HT1080 (cell line): ENCODE data around the gene CCT8L2. TPM values are rescaled to one million over a fixed set of nuclear protein-coding genes. Genes with fewer than 3 reads are reported as not detected.
"Not testable (repeated sequence)": the region's sequence is repeated elsewhere in the genome, so short reads cannot be mapped to it uniquely, and the experiment has no call there.

ENCODE experiments used
- DNase-seq: peaks from one replicate; pipeline ENCODE4 v3.0.0-alpha.2; 2015; ENCODE audit warnings: low read depth
- total RNA-seq: library from RNA; depleted of rRNA; stranded (reverse); fragments of >200 nt; shearing (Covaris generic); gene quantifications from 2 replicates; pipeline ENCODE4 v1.2.3, GENCODE V29; 2014; rRNA removed

The CCT8L2 gene
- total RNA-seq, 1 experiment from 2014 or later: not detected

DNA sequence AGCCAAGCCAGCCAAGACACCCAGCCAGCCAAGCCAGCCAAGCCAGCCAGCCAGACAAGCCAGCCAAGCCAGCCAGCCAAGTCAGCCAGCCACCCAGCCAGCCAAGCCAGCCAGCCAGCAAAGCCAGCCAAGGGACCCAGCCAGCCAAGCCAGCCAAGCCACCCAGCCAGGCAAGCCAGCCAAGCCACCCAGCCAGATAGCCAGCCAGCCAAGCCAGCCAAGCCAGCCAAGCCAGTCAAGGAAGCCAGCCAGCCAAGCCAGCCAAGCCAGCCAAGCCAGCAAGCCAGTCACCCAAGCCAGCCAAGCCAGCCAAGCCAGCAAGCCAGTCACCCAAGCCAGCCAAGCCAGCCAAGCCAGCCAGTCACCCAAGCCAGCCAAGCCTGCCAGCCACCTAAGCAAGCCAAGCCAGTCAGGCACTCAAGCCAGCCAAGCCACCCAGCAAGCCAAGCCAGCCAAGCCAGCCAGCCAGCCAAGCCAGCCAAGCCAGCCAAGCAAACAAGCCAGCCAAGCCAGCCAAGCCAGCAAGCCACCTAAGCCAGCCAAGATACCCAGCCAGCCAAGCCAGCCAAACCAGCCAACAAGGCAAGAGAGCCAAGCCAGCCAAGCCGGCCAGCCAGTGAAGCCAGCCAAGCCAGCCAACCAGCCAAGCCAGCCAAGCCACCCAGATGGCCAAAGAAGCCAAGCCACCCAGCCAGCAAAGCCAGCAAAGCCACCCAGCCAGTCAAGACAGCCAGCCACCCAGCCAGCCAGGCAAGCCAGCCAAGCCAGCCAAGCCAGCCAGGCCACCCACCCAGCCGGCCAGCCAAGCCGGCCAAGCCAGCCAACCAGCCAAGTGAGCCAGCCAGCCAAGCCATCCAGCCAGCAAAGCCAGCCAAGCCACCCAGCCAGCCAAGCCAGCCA lies 33.3 kb downstream of the CCT8L2 start:
- DNase-seq: no peak

DNA sequence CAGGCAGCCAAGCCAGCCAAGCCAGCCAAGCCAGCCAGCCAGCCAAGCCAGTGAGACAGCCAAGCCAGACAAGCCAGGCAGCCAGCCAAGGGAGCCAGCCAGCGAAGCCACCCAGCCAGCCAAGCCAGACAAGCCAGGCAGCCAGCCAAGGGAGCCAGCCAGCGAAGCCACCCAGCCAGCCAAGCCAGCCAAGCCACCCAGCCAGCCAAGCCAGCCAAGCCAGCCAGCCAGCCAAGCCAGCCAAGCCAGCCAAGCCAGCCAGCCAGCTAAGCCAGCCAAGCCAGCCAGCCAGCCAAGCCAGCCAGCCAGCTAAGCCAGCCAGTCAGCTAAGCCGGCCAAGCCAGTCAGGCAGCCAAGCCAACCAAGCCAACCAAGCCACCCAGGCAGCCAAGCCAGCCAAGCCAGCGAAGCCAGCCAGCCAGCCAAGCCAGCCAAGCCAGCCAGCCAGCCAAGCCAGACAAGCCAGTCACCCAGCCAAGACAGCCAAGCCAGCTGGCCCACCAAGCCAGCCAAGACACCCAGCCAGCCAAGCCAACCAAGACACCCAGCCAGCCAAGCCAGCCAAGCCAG lies 34.1 kb downstream of the CCT8L2 start:
- DNase-seq: not testable (repeated sequence)

DNA sequence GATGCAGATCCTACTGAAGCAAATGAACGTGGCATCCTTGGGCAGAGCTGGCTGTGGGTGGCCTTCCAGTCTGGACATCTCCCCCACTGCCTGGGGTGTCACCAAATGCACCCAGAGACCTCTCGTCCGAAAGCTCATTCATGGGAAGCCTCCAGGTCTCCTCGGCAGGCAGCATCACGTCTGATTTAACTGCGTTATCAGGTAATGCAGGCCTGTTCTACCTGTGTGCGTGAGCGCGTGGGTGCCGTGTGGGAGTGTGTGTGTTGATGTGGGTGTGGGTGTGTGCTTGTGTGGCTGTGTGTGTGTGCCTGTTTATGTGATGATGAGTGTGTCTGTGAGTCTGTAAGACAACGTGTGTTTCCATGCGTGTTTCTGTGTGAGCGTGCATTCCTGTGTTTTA lies 35.1 kb downstream of the CCT8L2 start:
- DNase-seq: not testable (repeated sequence)

DNA sequence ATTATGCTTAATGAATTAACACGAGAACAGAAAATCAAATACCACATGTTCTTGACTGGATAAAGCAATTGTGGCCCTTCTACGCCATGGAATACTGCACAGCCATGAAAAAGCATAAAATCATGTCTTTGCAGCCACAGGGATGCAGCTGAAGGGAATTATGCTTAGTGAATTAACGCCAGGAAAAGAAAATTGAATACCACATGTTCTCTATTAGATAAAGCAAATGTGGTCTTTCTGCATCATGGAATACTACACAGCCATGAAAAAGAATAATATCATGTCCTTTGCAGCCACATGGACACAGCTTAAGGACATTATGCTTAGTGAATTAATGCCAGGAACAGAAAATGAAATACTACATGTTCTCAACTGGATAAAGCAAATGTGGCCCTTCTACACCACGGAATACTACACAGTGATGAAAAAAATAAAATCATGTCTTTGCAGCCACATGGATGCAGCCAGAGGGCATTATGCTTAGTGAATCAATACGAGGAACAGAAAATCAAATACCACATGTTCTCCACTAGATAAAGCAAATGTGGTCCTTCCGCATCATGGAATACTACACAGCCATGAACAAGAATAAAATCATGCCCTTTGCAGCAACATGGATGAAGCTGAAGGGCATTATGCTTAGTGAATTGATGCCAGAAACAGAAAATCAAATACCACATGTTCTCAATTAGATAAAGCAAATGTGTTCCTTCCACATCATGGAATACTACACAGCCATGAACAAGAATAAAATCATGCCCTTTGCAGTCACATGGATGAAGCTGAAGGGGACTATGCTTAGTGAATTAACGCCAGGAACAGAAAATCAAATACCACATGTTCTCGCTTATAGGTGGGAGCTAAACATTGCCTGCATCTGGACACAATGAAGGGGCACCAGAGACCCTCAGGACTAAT lies 37.3 kb downstream of the CCT8L2 start:
- not testable (repeated sequence) for DNase-seq

DNA sequence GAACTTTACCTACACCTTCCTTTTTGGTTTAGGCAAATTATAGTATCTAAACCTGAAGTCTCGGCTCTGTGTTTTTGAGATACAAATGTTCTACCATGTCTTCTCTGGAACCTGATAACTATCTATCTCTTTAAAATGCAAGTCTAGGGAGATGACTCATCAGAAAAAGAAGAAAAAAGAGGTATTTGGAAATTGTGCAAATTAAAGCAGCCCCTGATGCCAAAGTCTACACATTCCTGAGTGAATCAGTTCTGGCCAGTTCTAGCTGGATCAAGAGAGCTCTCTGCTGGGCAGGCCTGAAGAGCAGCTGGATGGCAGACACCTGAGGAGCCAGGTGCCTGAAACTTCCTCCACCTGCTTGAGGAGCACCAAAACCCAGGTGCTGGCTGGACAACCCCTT lies 49.3 kb downstream of the CCT8L2 start:
- DNase-seq: not testable (repeated sequence)

Other genes starting within 250 kb of the CCT8L2 start
- gene XKR3, start 232.6 kb upstream of the CCT8L2 start, total RNA-seq: 0.42 and 0.97 TPM in 2 replicates